RWPE2 (cell line): ENCODE data around the gene ADAMTSL2.

ENCODE experiments used
- ATAC-seq: fragments of 200-7000 bp; cut with Tn5 transposase; 3 replicates; pipeline ENCODE4 v1.9.1; 2021; ENCODE audit warnings: low read depth
- DNase-seq: peaks from one replicate; pipeline ENCODE4 v3.0.0-alpha.2; 2020; ENCODE audit warnings: low spot score
- H3K27ac ChIP-seq: fragments of 450-650 bp; 2 replicates; pipeline ENCODE4 v1.5.1; 2017; ENCODE audit warnings: mild to moderate bottlenecking; ENCODE audit not compliant: poor library complexity, severe bottlenecking
- H3K27me3 ChIP-seq: fragments of 250-450 bp; sonication (Bioruptor Pico); 2 replicates; pipeline ENCODE4 v1.5.1; 2021; ENCODE audit warnings: mild to moderate bottlenecking, moderate library complexity; ENCODE audit not compliant: insufficient read depth, poor library complexity, severe bottlenecking
- H3K36me3 ChIP-seq: fragments of 250-450 bp; sonication (Bioruptor Pico); 2 replicates; pipeline ENCODE4 v1.5.1; 2020; ENCODE audit warnings: low read depth, mild to moderate bottlenecking, moderate library complexity
- H3K4me1 ChIP-seq: fragments of 250-450 bp; sonication (Bioruptor Pico); 2 replicates; pipeline ENCODE4 v1.5.1; 2021; ENCODE audit warnings: mild to moderate bottlenecking, moderate library complexity; ENCODE audit not compliant: insufficient read depth, poor library complexity, severe bottlenecking
- H3K4me3 ChIP-seq: fragments of 250-450 bp; sonication (Bioruptor Pico); 2 replicates; pipeline ENCODE4 v1.5.1; 2021; ENCODE audit warnings: mild to moderate bottlenecking, moderate library complexity; ENCODE audit not compliant: severe bottlenecking
- H3K9me3 ChIP-seq: fragments of 250-450 bp; sonication (Bioruptor Pico); 2 replicates; pipeline ENCODE4 v1.5.1; 2021; ENCODE audit warnings: mild to moderate bottlenecking, moderate library complexity; ENCODE audit not compliant: severe bottlenecking
- CTCF ChIP-seq: fragments of 450-650 bp; IDR thresholded peaks from one replicate; pipeline ENCODE4 v1.5.1; 2017; ENCODE audit warnings: mild to moderate bottlenecking, moderate library complexity; ENCODE audit not compliant: poor library complexity, severe bottlenecking

Gene ADAMTSL2

GRCh38 chr9:133579601-133580418 is 45.3 kb downstream of the ADAMTSL2 start:
- no peak for TF ChIP-seq CTCF
- Histone ChIP-seq H3K27me3 (peaks cover 21% of the 10 kb centered on the region), H3K27ac (no peak overlapping the region), H3K36me3 (no peaks in the 10 kb centered on the region), H3K9me3 (no peaks in the 10 kb centered on the region), H3K4me3 (no peak overlapping the region), H3K4me1 (no peaks in the 10 kb centered on the region)
- no peak for DNase-seq
- no peak for ATAC-seq

DNA sequence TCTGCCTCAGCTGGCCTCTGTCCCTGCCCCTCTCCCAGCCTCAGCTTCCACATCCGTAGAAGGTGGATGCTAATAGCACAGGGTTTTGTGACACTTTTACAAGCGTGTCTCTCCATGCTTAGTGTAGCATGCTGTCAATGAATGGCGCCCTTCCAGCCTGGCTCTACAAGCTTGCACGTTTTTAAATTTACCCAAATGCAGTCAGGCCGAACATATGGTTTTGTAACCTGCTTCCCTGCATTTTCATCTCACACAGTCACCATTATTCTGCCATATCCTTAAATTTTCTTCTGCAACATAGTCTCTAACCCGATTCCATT is 45.9 kb downstream of the ADAMTSL2 start:
- Histone ChIP-seq H3K27me3 (peaks cover 26% of the 10 kb centered on the region), H3K27ac (no peak overlapping the region), H3K4me1 (no peaks in the 10 kb centered on the region), H3K4me3 (no peak overlapping the region), H3K9me3 (no peaks in the 10 kb centered on the region), H3K36me3 (no peaks in the 10 kb centered on the region)
- DNase-seq: no peak
- TF ChIP-seq CTCF: no peak
- ATAC-seq: no peak

GRCh38 chr9:133581011-133581410 is 46.5 kb downstream of the ADAMTSL2 start:
- Histone ChIP-seq H3K36me3 (no peaks in the 10 kb centered on the region), H3K4me1 (no peaks in the 10 kb centered on the region), H3K27me3 (peaks cover 31% of the 10 kb centered on the region), H3K27ac (no peak overlapping the region), H3K9me3 (no peaks in the 10 kb centered on the region), H3K4me3 (no peak overlapping the region)
- ATAC-seq (no peak), DNase-seq (no peak)
- no peak for TF ChIP-seq CTCF

DNA sequence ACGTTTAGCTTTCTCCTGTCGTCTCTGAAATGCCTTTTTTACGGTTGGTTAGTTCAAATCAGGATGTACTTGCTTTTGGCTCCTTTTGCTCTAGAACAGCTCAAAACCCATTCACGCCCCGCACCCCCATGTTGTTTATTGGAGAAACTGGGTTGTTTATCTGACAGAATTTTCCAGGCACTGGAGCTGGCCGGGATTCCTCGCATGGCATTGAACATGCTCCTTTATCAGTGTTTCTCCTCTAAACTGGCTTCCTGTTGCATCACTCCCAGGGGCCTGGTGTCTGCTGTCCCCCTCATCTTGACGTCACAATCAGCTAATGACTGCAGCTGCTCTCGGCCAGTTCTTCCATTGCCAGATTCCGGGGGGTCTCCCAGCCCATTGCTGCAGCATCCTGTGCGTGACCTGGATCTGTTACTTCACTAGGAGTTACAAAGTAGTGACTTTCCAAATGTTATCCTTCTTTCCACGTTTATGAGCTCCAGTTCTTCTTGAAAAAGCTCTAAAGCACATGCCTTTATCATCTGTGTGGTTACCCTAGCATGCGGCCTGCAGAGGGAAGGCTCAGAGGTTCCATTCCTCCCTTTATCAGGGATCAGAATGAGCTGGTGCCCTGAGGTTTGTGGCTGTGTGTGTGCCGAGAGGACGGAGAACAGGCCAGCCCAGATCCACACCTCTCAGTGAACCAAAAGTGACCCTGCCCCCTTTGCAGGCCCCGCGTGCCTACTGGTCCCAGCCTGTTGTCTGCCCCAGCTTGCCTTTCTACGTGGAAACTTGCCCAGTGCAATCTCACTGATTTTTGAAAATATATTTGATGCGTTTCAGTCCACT is 47.2 kb downstream of the ADAMTSL2 start:
- Histone ChIP-seq H3K27me3 (peaks cover 32% of the 10 kb centered on the region), H3K27ac (no peak overlapping the region), H3K4me1 (no peaks in the 10 kb centered on the region), H3K9me3 (no peaks in the 10 kb centered on the region), H3K4me3 (no peak overlapping the region), H3K36me3 (no peaks in the 10 kb centered on the region)
- no peak for ATAC-seq
- DNase-seq: no peak
- TF ChIP-seq CTCF: no peak
